ENCODE data around the gene FAM187B.

FAM187B gene

DNA sequence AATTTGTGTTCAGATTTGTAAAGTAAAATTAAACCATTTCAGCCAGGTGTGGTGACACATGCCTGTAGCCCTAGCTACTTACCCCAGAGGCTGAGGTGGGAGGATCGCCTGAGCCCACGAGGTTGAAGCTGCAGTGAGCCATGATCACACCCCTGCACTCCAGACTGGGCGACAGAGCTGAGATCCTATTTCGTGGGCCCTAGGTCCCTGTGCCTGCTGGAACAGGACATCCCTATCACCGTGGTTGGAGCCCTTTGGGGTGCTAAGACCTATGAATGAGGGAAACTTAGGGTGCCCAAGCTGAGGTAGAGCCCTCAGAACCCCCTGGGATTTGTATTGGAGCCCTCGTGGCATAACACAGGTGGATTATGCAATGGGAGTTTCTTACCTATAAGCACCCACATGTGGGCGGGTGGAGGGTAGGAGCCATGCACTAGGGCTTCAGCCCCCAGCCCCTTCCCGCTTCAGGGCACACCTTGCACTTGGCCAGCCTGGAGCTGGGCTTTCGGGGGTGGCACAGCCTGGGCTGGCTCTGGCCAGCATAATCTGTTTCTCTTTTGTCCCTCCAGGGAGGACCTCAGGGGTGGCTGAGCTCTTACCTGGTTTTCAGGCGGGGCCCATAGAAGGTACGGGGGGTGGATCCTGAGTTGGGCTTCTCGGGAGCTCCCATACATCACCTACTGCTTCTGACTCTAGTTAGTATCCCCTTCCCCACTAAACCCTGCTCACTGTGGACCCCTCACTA lies 33.0 kb upstream of the FAM187B start:
- H3K4me3 ChIP-seq (replicated peaks in 1 of 2; ENCODE audit: low read depth in 2 of 2, low read length in 2 of 2) = no peak overlapping the region
- DNase-seq (ENCODE audit: low read depth in 2 of 2) = no peak
- TF ChIP-seq, protein P1, sequence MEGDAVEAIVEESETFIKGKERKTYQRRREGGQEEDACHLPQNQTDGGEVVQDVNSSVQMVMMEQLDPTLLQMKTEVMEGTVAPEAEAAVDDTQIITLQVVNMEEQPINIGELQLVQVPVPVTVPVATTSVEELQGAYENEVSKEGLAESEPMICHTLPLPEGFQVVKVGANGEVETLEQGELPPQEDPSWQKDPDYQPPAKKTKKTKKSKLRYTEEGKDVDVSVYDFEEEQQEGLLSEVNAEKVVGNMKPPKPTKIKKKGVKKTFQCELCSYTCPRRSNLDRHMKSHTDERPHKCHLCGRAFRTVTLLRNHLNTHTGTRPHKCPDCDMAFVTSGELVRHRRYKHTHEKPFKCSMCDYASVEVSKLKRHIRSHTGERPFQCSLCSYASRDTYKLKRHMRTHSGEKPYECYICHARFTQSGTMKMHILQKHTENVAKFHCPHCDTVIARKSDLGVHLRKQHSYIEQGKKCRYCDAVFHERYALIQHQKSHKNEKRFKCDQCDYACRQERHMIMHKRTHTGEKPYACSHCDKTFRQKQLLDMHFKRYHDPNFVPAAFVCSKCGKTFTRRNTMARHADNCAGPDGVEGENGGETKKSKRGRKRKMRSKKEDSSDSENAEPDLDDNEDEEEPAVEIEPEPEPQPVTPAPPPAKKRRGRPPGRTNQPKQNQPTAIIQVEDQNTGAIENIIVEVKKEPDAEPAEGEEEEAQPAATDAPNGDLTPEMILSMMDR (IDR thresholded peaks at IDR 0.05; ENCODE audit: low read depth, low read length) = no peak

DNA sequence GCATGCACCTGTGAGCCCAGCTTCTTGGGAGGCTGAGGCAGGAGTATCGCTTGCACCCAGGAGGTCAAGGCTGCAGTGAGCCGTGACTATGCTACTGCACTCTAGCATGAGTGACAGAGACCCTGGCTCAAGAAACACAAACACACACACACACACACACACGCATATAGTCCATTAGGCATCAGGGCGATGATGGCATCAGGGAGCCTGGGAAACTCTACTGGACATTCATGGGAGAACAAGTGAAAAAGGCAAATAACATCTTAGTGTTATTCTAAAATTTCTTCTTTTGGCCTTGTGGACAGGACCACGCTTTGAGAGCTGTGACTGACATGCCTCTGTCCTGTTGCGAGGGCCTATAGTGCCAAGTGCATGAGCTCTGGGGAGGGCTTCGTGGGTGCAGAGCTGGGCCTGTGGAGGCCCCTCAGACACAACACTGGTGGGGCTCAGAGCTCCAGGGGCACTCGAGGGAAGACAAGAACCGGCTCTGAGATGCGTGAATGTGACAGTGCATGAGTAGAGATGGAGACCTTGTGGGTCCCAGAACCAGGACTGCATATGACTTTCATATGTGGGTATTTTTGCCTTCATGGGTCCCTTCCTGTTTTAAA lies 32.3 kb upstream of the FAM187B start:
- no peak for DNase-seq (ENCODE audit: low read depth in 2 of 2)
- TF ChIP-seq, protein P1 (IDR thresholded peaks at IDR 0.05; ENCODE audit: low read depth, low read length) = no peak
- H3K4me3 ChIP-seq (replicated peaks in 1 of 2; ENCODE audit: low read depth in 2 of 2, low read length in 2 of 2) = no peak overlapping the region

DNA sequence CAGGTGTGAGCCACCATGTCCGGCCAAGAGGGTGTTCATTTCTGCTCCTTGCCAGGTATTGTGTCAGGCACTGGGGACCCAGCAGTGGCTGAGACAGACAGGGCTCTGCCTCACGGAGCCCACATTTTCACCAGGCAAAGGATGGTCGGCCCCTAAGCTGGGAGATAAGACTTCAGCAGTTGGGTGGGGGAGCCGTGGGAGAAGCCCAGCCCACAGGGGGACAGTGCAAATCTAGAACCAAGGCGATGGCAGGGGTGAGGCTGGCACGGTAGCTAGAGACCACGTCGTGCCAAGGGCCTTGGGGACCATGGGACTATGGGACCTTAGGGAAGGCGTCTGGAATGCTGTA lies 28.5 kb upstream of the FAM187B start:
- H3K4me3 ChIP-seq (replicated peaks in 1 of 2; ENCODE audit: low read depth in 2 of 2, low read length in 2 of 2) = no peak overlapping the region
- DNase-seq (ENCODE audit: low read depth in 2 of 2) = no peak
- TF ChIP-seq, protein P1 (IDR thresholded peaks at IDR 0.05; ENCODE audit: low read depth, low read length) = no peak

DNA sequence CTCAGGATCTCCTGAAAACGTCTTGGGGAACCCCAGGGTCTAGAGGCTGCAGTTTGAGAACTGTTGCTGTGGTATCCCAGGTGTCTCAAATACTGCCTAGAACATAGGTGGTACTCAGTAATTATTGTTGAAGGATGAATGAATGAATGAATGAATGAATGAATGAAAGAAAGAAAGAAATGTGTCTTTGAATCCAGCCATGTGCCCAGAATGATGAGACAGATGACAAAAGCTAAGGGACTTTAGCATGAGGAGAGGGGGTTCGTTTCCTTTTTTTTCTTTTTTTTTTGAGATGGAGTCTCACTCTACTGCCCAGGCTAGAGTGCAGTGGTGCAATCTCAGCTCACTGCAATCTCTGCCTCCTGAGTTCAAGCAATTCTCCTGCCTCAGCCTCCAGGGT lies 28.0 kb upstream of the FAM187B start:
- TF ChIP-seq, protein P1 (IDR thresholded peaks at IDR 0.05; ENCODE audit: low read depth, low read length) = no peak
- H3K4me3 ChIP-seq (replicated peaks in 1 of 2; ENCODE audit: low read depth in 2 of 2, low read length in 2 of 2) = no peak overlapping the region

DNA sequence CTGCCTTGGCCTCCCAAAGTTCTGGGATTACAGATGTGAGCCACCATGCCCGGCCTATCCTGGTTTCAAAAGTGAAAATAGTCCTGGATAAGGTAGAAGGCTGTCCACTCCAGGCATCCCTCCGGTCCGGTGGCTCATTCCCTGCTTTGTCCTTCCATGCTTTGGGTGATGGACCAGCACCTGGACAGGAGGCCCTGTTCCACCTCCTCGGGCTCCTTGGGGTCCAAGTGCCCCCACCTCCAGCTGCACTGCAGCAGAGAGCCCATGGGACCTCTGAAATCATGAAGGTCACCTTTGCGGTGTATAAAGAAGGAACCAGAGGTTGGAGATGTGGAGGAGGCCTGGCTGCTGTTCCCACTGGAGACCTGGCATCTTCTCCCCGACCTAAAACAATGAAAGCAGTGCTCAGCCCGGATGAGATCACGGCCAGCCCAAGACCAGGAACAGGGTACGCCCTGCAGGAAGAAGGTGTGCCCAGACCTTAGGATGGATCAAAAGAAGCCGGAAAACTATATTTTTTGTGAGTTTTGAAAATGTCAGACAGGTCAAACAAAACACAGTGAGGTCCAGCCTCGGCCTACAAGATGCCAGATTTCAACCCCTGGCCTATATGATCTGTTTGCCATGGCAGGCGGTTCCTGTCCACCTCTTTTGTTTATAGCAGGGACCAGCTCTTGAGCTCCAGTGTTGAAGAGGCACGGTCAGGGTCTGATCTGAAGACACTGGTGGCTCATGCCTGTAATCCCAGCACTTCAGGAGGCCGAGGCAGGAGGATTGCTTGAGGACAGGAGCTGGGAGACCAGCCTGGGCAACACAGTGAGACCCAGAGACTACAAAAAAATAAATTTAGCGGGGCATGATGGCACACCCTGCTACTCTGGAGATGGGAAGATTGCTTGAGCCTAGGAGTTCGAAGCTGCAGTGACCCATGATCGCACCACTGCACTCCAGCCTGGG lies 26.1 kb upstream of the FAM187B start:
- TF ChIP-seq, protein P1 (IDR thresholded peaks at IDR 0.05; ENCODE audit: low read depth, low read length) = no peak
- no peak overlapping the region for H3K4me3 ChIP-seq (replicated peaks in 1 of 2; ENCODE audit: low read depth in 2 of 2, low read length in 2 of 2)
- no peak for DNase-seq (ENCODE audit: low read depth in 2 of 2)

More for the DNA sequence above, 28.0 kb upstream of the FAM187B start:
- no peak for DNase-seq (ENCODE audit: low read depth in 2 of 2)

DNA sequence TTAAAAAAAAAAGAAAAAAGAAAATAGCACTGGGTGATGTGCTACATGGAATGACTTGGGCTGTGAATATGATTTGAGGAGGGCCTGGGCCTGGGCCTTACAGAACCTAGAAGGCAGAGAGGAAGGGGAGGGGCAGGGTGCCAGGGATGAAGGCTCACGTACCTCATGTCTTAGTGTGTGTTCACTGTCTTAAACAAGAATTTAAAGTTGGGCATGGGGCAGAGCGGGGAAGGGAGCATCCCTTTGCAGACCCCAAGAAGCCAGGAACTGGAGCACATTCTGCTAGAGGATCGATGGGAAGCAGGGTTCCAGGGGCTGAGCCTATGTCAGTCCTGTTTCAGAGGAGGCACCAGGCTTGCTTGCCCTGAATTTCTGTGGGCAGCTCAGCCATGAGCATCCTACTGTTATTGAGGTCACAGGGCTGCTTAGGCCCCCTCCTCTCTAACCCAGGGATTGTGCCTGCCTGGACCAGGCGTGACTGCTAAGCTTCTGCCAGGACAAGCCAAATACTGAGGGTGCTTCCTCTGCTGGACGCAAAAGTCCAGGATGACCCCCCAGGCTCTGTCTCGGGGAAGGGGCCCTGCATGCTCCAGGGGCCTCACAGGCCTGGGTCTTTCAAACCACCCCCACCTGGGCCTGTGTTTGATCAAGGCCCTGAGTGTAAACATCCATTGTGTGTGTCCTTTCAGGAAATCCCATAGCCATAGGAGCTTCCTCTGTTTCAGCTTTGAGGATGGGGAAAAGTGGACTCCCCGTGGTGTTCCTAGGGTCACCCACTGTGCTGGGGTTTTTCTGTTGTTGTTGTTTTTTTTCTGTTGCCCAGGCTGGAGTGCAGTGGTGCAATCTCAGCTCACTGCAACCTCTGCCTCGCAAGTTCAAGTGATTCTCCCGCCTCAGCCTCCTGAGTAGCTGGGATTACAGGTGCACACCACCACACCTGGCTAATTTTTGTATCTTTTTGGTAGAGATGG lies 25.1 kb upstream of the FAM187B start:
- TF ChIP-seq, protein P1 (IDR thresholded peaks at IDR 0.05; ENCODE audit: low read depth, low read length) = no peak
- no peak overlapping the region for H3K4me3 ChIP-seq (replicated peaks in 1 of 2; ENCODE audit: low read depth in 2 of 2, low read length in 2 of 2)
- no peak for DNase-seq (ENCODE audit: low read depth in 2 of 2)

All from cardiac fibroblast (primary cell).